Inflammatory macrophage treated with lipopolysaccharide for 1 hour (primary cell): ENCODE measurements around the gene TRAK1.

Experiments used
- DNase-seq, 2 donors: peaks; one replicate each; pipeline ENCODE4 v3.0.0-alpha.2; 2020 to 2022

TRAK1 gene

GRCh38 chr3:42216302-42216701, 125.1 kb downstream of the TRAK1 start:
- no peak for DNase-seq

- DNase-seq = no peak
Observed at GRCh38 chr3:42216931-42217333, 125.8 kb downstream of the TRAK1 start.

GRCh38 chr3:42220436-42221121, 129.4 kb downstream of the TRAK1 start:
- DNase-seq = no peak

GRCh38 chr3:42222942-42223693, 132.0 kb downstream of the TRAK1 start:
- DNase-seq = no peak

GRCh38 chr3:42224178-42224577, 133.0 kb downstream of the TRAK1 start:
- no peak for DNase-seq

- no peak for DNase-seq
Observed at GRCh38 chr3:42224658-42225421, 133.7 kb downstream of the TRAK1 start.

GRCh38 chr3:42225486-42226363, 134.6 kb downstream of the TRAK1 start:
- DNase-seq = no peak

- DNase-seq = no peak
Observed at GRCh38 chr3:42226470-42227425, 135.6 kb downstream of the TRAK1 start.

- DNase-seq = no peak
Observed at GRCh38 chr3:42228796-42229195, 137.6 kb downstream of the TRAK1 start.

- no peak for DNase-seq
Observed at GRCh38 chr3:42229266-42229941, 138.2 kb downstream of the TRAK1 start.

GRCh38 chr3:42229942-42230688, 139.0 kb downstream of the TRAK1 start:
- peak; percentile 4 to 44 for DNase-seq

GRCh38 chr3:42230860-42231259, 139.7 kb downstream of the TRAK1 start:
- no peak for DNase-seq

- DNase-seq = no peak
Observed at GRCh38 chr3:42235532-42235931, 144.4 kb downstream of the TRAK1 start.

- DNase-seq = no peak
Observed at GRCh38 chr3:42236611-42237010, 145.5 kb downstream of the TRAK1 start.

- no peak for DNase-seq
Observed at GRCh38 chr3:42246091-42246490, 154.9 kb downstream of the TRAK1 start.

GRCh38 chr3:42247576-42248027, 156.4 kb downstream of the TRAK1 start:
- DNase-seq = peak; percentile 28 to 72

- DNase-seq = no peak
Observed at GRCh38 chr3:42250761-42251160, 159.6 kb downstream of the TRAK1 start.

- no peak for DNase-seq
Observed at GRCh38 chr3:42254566-42254965, 163.4 kb downstream of the TRAK1 start.

- DNase-seq = no peak
Observed at GRCh38 chr3:42256135-42256819, 165.1 kb downstream of the TRAK1 start.
